ENCODE data around the gene TGM3. TPM values are rescaled to one million over a fixed set of nuclear protein-coding genes. Genes with fewer than 3 reads are reported as not detected.

Gene TGM3
- total and polyA plus RNA-seq, 9 donors, result 0.04 to 0.46 (median 0.15) TPM; not detected in 4

GRCh38 chr20:2338411-2339066, 42.7 kb downstream of the TGM3 start:
- no peak overlapping the region for H3K4me3 ChIP-seq
- no peaks in the 10 kb centered on the region for H3K4me1 ChIP-seq (ENCODE audit: insufficient read depth)
- TF ChIP-seq EP300 (IDR thresholded peaks at IDR 0.05), result no peak
- no peak for TF ChIP-seq POLR2A (IDR thresholded peaks at IDR 0.05)
- TF ChIP-seq CTCF (IDR thresholded peaks at IDR 0.05), result no peak
- intact Hi-C loops (cut with DNase I), result no loop called here
- no peaks in the 10 kb centered on the region for H3K36me3 ChIP-seq
- H3K27ac ChIP-seq, result no peak overlapping the region
- no peaks in the 10 kb centered on the region for H3K9me3 ChIP-seq
- 38 to 56% (median 40%) methylated on average over 5 of the region's 5 CpGs for WGBS, 3 donors
- H3K27me3 ChIP-seq, result no peaks in the 10 kb centered on the region
- no peak for DNase-seq

GRCh38 chr20:2340136-2340535, 44.3 kb downstream of the TGM3 start:
- Histone ChIP-seq H3K4me3 (no peak overlapping the region), H3K4me1 (ENCODE audit: insufficient read depth) (no peaks in the 10 kb centered on the region), H3K27me3 (no peaks in the 10 kb centered on the region), H3K27ac (no peak overlapping the region), H3K36me3 (no peaks in the 10 kb centered on the region), H3K9me3 (no peaks in the 10 kb centered on the region)
- no peak for DNase-seq
- 80 to 88% (median 88%) methylated on average over 11 of the region's 11 CpGs for WGBS, 3 donors
- intact Hi-C loops (cut with DNase I), result no loop called here
- TF ChIP-seq EP300 (IDR thresholded peaks at IDR 0.05) (no peak), CTCF (IDR thresholded peaks at IDR 0.05) (no peak), POLR2A (IDR thresholded peaks at IDR 0.05) (no peak)

- Histone ChIP-seq H3K9me3 (no peaks in the 10 kb centered on the region), H3K36me3 (no peaks in the 10 kb centered on the region), H3K4me3 (no peak overlapping the region), H3K27me3 (no peaks in the 10 kb centered on the region), H3K27ac (no peak overlapping the region), H3K4me1 (ENCODE audit: insufficient read depth) (no peaks in the 10 kb centered on the region)
- DNase-seq, result no peak
- 79 to 86% (median 82%) methylated on average over 6 of the region's 6 CpGs for whole genome bisulfite sequencing, 3 donors
- intact Hi-C loops (cut with DNase I), result no loop called here
- TF ChIP-seq POLR2A (IDR thresholded peaks at IDR 0.05), result no peak
- TF ChIP-seq EP300 (IDR thresholded peaks at IDR 0.05), result no peak
- no peak for TF ChIP-seq CTCF (IDR thresholded peaks at IDR 0.05)
Observed at GRCh38 chr20:2340823-2341222, 45.0 kb downstream of the TGM3 start.

- intact Hi-C loops (cut with DNase I), result no loop called here
- no peak overlapping the region for H3K27ac ChIP-seq
- TF ChIP-seq CTCF (IDR thresholded peaks at IDR 0.05) (no peak), POLR2A (IDR thresholded peaks at IDR 0.05) (no peak), EP300 (IDR thresholded peaks at IDR 0.05) (no peak)
- H3K36me3 ChIP-seq, result no peaks in the 10 kb centered on the region
- H3K4me1 ChIP-seq (ENCODE audit: insufficient read depth), result no peaks in the 10 kb centered on the region
- H3K4me3 ChIP-seq, result no peak overlapping the region
- 72 to 83% (median 83%) methylated on average over 7 of the region's 7 CpGs for WGBS, 3 donors
- no peaks in the 10 kb centered on the region for H3K9me3 ChIP-seq
- H3K27me3 ChIP-seq, result no peaks in the 10 kb centered on the region
- no peak for DNase-seq
Observed at GRCh38 chr20:2341336-2341735, 45.5 kb downstream of the TGM3 start.
